ENCODE data around the gene IGFL3. TPM values are rescaled to one million over a fixed set of nuclear protein-coding genes. Genes with fewer than 3 reads are reported as not detected.
A peak's percentile ranks its signal among the peaks of the same experiment; 100 is the strongest.

The IGFL3 gene
- polyA plus RNA-seq, 1 of the 3 experiments (the other 2 are of a cell fraction), result not detected

GRCh38 chr19:46085888-46086287 lies 38.6 kb downstream of the IGFL3 start (continued):
- no peak for TF ChIP-seq USF2 (IDR thresholded peaks at IDR 0.05; ENCODE audit: borderline replicate concordance, low read depth, low read length)
- TF ChIP-seq ELF1 (IDR thresholded peaks at IDR 0.05), result no peak
- TF ChIP-seq GATA2 (CRISPR knock-in tag; IDR thresholded peaks at IDR 0.05), result no peak
- TF ChIP-seq EP300 (IDR thresholded peaks at IDR 0.05; ENCODE audit: borderline replicate concordance in 1 of 2, low read depth in 1 of 2, low read length in 1 of 2), result no peak
- TF ChIP-seq RAD21 (IDR thresholded peaks at IDR 0.05; ENCODE audit: low read length), result no peak

- H4K20me1 ChIP-seq (ENCODE audit: insufficient read depth), result no peaks in the 10 kb centered on the region
- peaks cover 3% of the 10 kb centered on the region; the same call in 1 of the 2 replicates for H3K9me3 ChIP-seq
- no peak for DNase-seq
- TF ChIP-seq GATA2 (CRISPR knock-in tag; IDR thresholded peaks at IDR 0.05), result no peak
- TF ChIP-seq FOSL2 (IDR thresholded peaks at IDR 0.05; ENCODE audit: borderline replicate concordance, low read depth), result no peak
- TF ChIP-seq EZH2phosphoT487 (IDR thresholded peaks at IDR 0.05; ENCODE audit: borderline replicate concordance, low read depth), result no peak
- no peak for TF ChIP-seq RAD21 (IDR thresholded peaks at IDR 0.05; ENCODE audit: low read length)
- H2AFZ ChIP-seq (ENCODE audit: low read depth), result peak overlapping the region; percentile 17; the same call in 1 of the 2 replicates
- WGBS (ENCODE audit: low lambda C conversion rate), result 9% methylated on average over 2 of the region's 2 CpGs
- no peak overlapping the region for H3K27ac ChIP-seq (ENCODE audit: low read depth in 2 of 2, low read length in 1 of 2)
- no peaks in the 10 kb centered on the region for H3K79me2 ChIP-seq (ENCODE audit: insufficient read depth)
- peaks cover 29% of the 10 kb centered on the region for H3F3A ChIP-seq (replicated peaks; ENCODE audit: insufficient read depth)
- no peaks in the 10 kb centered on the region for H3K36me3 ChIP-seq (replicated peaks in 1 of 2; ENCODE audit: control insufficient read depth in 1 of 2, insufficient read depth in 2 of 2, low read length in 1 of 2)
- no peak overlapping the region for H3K4me3 ChIP-seq (ENCODE audit: low read depth in 2 of 2, low read length in 1 of 2)
- H3K9ac ChIP-seq, result no peak overlapping the region
- POLR2A ChIA-PET, result interaction anchor here (0.9 kb wide), 1 partner anchor 109 kb away, joined by 3 read pairs; no protein-coding TSS in a partner anchor
- H3K4me2 ChIP-seq, result peak overlapping the region; percentile 66
- CTCF ChIA-PET, result interaction anchor here (0.6 to 10.3 kb wide), 23 partner anchors 8 to 199 kb away, joined by 3 to 132 read pairs (median 4); no protein-coding TSS in a partner anchor
- peaks cover 3 to 23% of the 10 kb centered on the region in 2 experiments; a peak in 2 of 4 replicates for H3K4me1 ChIP-seq (ENCODE audit: control insufficient read depth in 1 of 2, insufficient read depth in 2 of 2, low read depth in 1 of 2, low read length in 1 of 2)
- H3K27me3 ChIP-seq (ENCODE audit: insufficient read depth), result no peaks in the 10 kb centered on the region
- no peaks in the 10 kb centered on the region for H3K9me2 ChIP-seq
Measured at GRCh38 chr19:46082728-46083050, 41.8 kb downstream of the IGFL3 start.

- H3K9me3 ChIP-seq, result peaks cover 3% of the 10 kb centered on the region; the same call in 1 of the 2 replicates
- peak; percentile 63 for DNase-seq
- peaks cover 29% of the 10 kb centered on the region for H3F3A ChIP-seq (replicated peaks; ENCODE audit: insufficient read depth)
- H3K9ac ChIP-seq, result no peak overlapping the region
- H3K9me2 ChIP-seq, result no peaks in the 10 kb centered on the region
- H3K27ac ChIP-seq (ENCODE audit: low read depth in 2 of 2, low read length in 1 of 2), result no peak overlapping the region
- H3K79me2 ChIP-seq (ENCODE audit: insufficient read depth), result no peaks in the 10 kb centered on the region
- no peaks in the 10 kb centered on the region for H3K36me3 ChIP-seq (replicated peaks in 1 of 2; ENCODE audit: control insufficient read depth in 1 of 2, insufficient read depth in 2 of 2, low read length in 1 of 2)
- peak overlapping the region; percentile 66 for H3K4me2 ChIP-seq
- ChIA-PET POLR2A (interaction anchor here (0.9 kb wide), 1 partner anchor 110 kb away, joined by 3 read pairs; no protein-coding TSS in a partner anchor), CTCF (interaction anchor here (0.6 to 10.3 kb wide), 28 partner anchors 8 to 199 kb away, joined by 3 to 132 read pairs (median 4); partner anchors contain the start of gene IGFL4)
- 24% methylated on average over 4 of the region's 4 CpGs for WGBS (ENCODE audit: low lambda C conversion rate)
- peaks cover 3% of the 10 kb centered on the region for H3K27me3 ChIP-seq (ENCODE audit: insufficient read depth)
- peaks cover 6 to 24% of the 10 kb centered on the region in 2 experiments; a peak in 2 of 4 replicates for H3K4me1 ChIP-seq (ENCODE audit: control insufficient read depth in 1 of 2, insufficient read depth in 2 of 2, low read depth in 1 of 2, low read length in 1 of 2)
- no peaks in the 10 kb centered on the region for H4K20me1 ChIP-seq (ENCODE audit: insufficient read depth)
- peak overlapping the region; percentile 17; the same call in 1 of the 2 replicates for H2AFZ ChIP-seq (ENCODE audit: low read depth)
- H3K4me3 ChIP-seq (ENCODE audit: low read depth in 2 of 2, low read length in 1 of 2), result no peak overlapping the region
- TF ChIP-seq REST (IDR thresholded peaks at IDR 0.05; ENCODE audit: low read depth, low read length) (no peak), USF1 (IDR thresholded peaks at IDR 0.05; ENCODE audit: borderline replicate concordance, low read depth) (no peak), ELF1 (IDR thresholded peaks at IDR 0.05) (no peak), MAX (IDR thresholded peaks at IDR 0.05; ENCODE audit: low read depth) (peak; percentile 37; the same call in 1 of the 2 replicates), RXRA (IDR thresholded peaks at IDR 0.05; ENCODE audit: borderline replicate concordance, low read depth) (no peak), MEF2A (IDR thresholded peaks at IDR 0.05; ENCODE audit: borderline replicate concordance, low read depth) (no peak), CTCF (IDR thresholded peaks at IDR 0.05) (peak; percentile 76), EP300 (IDR thresholded peaks at IDR 0.05; ENCODE audit: borderline replicate concordance in 1 of 2, low read depth in 1 of 2, low read length in 1 of 2) (peak in 1 of 2 experiments; percentile 17; a peak in 1 of 4 replicates), EZH2phosphoT487 (IDR thresholded peaks at IDR 0.05; ENCODE audit: borderline replicate concordance, low read depth) (no peak), NFIC (IDR thresholded peaks at IDR 0.05; ENCODE audit: borderline replicate concordance) (peak; percentile 96)
Measured at GRCh38 chr19:46081928-46082727, 42.4 kb downstream of the IGFL3 start.

Data from SK-N-SH (cell line).